Measurements from ENCODE around the gene PLA2G2D. TPM values are rescaled to one million over a fixed set of nuclear protein-coding genes. Genes with fewer than 3 reads are reported as not detected.

The PLA2G2D gene
- total and polyA plus RNA-seq, 10 of the 15 experiments (the other 5 are each of a cell fraction or from before 2014, with no cell fraction given): 0.06 to 0.38 (median 0.16) TPM; not detected in 2

DNA sequence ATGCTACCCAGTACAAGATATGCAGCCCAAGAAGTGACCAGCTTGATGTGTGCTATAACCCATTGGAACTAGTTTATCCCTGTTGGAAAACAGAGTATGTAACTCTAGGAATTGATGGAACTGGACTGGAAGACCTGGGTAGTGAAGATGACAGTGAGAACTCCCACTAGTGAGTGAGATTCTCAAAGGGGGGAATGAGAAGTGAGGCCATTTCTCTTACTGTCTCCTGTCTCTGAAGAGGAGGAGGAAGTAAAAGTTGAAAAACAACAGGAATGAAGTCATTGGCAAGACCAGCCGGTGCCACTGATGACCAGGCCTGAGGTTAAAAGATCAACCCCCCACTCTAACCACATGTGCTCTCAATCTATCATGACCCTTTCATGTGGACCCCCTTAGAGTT, 40.7 kb upstream of the PLA2G2D start:
- no peak for ATAC-seq
- intact Hi-C loops (cut with micrococcal nuclease; ENCODE audit: unreplicated experiment): no loop called here
- CTCF ChIA-PET: interaction anchor here (2.0 kb wide), 1 partner anchor 33 kb away, joined by 5 read pairs; no protein-coding TSS in a partner anchor
- FAIRE-seq: no peak
- Histone ChIP-seq H3K79me2 (ENCODE audit: control insufficient read depth, insufficient read depth, low read length) (no peaks in the 10 kb centered on the region), H3K4me3 (no peak overlapping the region), H3K27ac (ENCODE audit: control insufficient read depth, insufficient read depth) (no peak overlapping the region), H2AFZ (ENCODE audit: control insufficient read depth, low read depth, low read length) (no peak overlapping the region), H4K20me1 (ENCODE audit: control insufficient read depth, insufficient read depth) (no peaks in the 10 kb centered on the region), H3K27me3 (replicated peaks in 1 of 2; ENCODE audit: control insufficient read depth in 2 of 2, insufficient read depth in 2 of 2, low read length in 1 of 2) (no peaks in the 10 kb centered on the region; a peak in 1 of 4 replicates), H3K36me3 (ENCODE audit: control insufficient read depth in 2 of 2, insufficient read depth in 2 of 2, low read length in 1 of 2) (no peaks in the 10 kb centered on the region), H3K4me2 (ENCODE audit: control insufficient read depth, insufficient read depth) (no peak overlapping the region), H3K4me1 (ENCODE audit: control insufficient read depth, insufficient read depth, low read length) (no peaks in the 10 kb centered on the region), H3K9me3 (replicated peaks; ENCODE audit: control insufficient read depth, insufficient read depth, low read length) (peaks cover 10% of the 10 kb centered on the region; the same call in 1 of the 3 replicates), H3K9ac (ENCODE audit: control insufficient read depth, insufficient read depth, low read length) (no peak overlapping the region)
- TF ChIP-seq NFXL1 (IDR thresholded peaks at IDR 0.05; ENCODE audit: borderline replicate concordance): no peak
- no peak for TF ChIP-seq BHLHE40 (IDR thresholded peaks at IDR 0.05; ENCODE audit: borderline replicate concordance in 1 of 2, low read depth in 2 of 2, low read length in 1 of 2)
- no peak for TF ChIP-seq SIN3A (IDR thresholded peaks at IDR 0.05; ENCODE audit: low read depth, low read length)
- TF ChIP-seq, protein P1, sequence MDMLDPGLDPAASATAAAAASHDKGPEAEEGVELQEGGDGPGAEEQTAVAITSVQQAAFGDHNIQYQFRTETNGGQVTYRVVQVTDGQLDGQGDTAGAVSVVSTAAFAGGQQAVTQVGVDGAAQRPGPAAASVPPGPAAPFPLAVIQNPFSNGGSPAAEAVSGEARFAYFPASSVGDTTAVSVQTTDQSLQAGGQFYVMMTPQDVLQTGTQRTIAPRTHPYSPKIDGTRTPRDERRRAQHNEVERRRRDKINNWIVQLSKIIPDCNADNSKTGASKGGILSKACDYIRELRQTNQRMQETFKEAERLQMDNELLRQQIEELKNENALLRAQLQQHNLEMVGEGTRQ (IDR thresholded peaks at IDR 0.05; ENCODE audit: borderline replicate concordance, low read depth, low read length): no peak
- TF ChIP-seq ZNF24 (IDR thresholded peaks at IDR 0.05): no peak
- no peak for TF ChIP-seq SMAD5 (IDR thresholded peaks at IDR 0.05; ENCODE audit: low read depth)
- TF ChIP-seq, protein P2, sequence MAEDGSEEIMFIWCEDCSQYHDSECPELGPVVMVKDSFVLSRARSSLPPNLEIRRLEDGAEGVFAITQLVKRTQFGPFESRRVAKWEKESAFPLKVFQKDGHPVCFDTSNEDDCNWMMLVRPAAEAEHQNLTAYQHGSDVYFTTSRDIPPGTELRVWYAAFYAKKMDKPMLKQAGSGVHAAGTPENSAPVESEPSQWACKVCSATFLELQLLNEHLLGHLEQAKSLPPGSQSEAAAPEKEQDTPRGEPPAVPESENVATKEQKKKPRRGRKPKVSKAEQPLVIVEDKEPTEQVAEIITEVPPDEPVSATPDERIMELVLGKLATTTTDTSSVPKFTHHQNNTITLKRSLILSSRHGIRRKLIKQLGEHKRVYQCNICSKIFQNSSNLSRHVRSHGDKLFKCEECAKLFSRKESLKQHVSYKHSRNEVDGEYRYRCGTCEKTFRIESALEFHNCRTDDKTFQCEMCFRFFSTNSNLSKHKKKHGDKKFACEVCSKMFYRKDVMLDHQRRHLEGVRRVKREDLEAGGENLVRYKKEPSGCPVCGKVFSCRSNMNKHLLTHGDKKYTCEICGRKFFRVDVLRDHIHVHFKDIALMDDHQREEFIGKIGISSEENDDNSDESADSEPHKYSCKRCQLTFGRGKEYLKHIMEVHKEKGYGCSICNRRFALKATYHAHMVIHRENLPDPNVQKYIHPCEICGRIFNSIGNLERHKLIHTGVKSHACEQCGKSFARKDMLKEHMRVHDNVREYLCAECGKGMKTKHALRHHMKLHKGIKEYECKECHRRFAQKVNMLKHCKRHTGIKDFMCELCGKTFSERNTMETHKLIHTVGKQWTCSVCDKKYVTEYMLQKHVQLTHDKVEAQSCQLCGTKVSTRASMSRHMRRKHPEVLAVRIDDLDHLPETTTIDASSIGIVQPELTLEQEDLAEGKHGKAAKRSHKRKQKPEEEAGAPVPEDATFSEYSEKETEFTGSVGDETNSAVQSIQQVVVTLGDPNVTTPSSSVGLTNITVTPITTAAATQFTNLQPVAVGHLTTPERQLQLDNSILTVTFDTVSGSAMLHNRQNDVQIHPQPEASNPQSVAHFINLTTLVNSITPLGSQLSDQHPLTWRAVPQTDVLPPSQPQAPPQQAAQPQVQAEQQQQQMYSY (CRISPR knock-in tag; IDR thresholded peaks at IDR 0.05): no peak
- TF ChIP-seq CHD2 (IDR thresholded peaks at IDR 0.05; ENCODE audit: borderline replicate concordance, low read depth, low read length): no peak
- no peak for TF ChIP-seq SIX5 (IDR thresholded peaks at IDR 0.05; ENCODE audit: low read depth, low read length, severe bottlenecking)
- TF ChIP-seq, protein P3, sequence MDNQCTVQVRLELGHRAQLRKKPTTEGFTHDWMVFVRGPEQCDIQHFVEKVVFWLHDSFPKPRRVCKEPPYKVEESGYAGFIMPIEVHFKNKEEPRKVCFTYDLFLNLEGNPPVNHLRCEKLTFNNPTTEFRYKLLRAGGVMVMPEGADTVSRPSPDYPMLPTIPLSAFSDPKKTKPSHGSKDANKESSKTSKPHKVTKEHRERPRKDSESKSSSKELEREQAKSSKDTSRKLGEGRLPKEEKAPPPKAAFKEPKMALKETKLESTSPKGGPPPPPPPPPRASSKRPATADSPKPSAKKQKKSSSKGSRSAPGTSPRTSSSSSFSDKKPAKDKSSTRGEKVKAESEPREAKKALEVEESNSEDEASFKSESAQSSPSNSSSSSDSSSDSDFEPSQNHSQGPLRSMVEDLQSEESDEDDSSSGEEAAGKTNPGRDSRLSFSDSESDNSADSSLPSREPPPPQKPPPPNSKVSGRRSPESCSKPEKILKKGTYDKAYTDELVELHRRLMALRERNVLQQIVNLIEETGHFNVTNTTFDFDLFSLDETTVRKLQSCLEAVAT (IDR thresholded peaks at IDR 0.05): no peak
- TF ChIP-seq NFIC (IDR thresholded peaks at IDR 0.05; ENCODE audit: low read depth, low read length): no peak
- TF ChIP-seq, protein P4, sequence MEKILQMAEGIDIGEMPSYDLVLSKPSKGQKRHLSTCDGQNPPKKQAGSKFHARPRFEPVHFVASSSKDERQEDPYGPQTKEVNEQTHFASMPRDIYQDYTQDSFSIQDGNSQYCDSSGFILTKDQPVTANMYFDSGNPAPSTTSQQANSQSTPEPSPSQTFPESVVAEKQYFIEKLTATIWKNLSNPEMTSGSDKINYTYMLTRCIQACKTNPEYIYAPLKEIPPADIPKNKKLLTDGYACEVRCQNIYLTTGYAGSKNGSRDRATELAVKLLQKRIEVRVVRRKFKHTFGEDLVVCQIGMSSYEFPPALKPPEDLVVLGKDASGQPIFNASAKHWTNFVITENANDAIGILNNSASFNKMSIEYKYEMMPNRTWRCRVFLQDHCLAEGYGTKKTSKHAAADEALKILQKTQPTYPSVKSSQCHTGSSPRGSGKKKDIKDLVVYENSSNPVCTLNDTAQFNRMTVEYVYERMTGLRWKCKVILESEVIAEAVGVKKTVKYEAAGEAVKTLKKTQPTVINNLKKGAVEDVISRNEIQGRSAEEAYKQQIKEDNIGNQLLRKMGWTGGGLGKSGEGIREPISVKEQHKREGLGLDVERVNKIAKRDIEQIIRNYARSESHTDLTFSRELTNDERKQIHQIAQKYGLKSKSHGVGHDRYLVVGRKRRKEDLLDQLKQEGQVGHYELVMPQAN (conservative IDR thresholded peaks at IDR 0.05): no peak
- RAD21 ChIA-PET (ENCODE audit: unreplicated experiment): no interaction called here
- SMC1A ChIA-PET (ENCODE audit: uncharacterized antibody, unreplicated experiment): interaction anchor here (1.2 kb wide), 1 partner anchor 9 kb away, joined by 3 read pairs; no protein-coding TSS in a partner anchor
- no peak for DNase-seq (ENCODE audit: low read depth, low spot score)
- BruUV-seq (replicated peaks): no TSS peak
- in situ Hi-C loops (cut with MboI): no loop called here
- WGBS (ENCODE audit: insufficient coverage, insufficient replicate concordance, low lambda C conversion rate, missing lambda C conversion rate): 0% methylated on average over 1 of the region's 1 CpG
- POLR2A ChIA-PET: no interaction called here
